K562 (cell line): ENCODE results near the gene POLR3G. TPM values are rescaled to one million over a fixed set of nuclear protein-coding genes. Genes with fewer than 3 reads are reported as not detected.

Experiments
- ARNT ChIP-seq, 2 experiments: fragments of 450-650 bp; IDR thresholded peaks; 2 replicates each; pipeline ENCODE4 v1.6.1; 2016; ENCODE audit warnings: mild to moderate bottlenecking in 1 of 2
- ASH1L ChIP-seq: fragments of 450-650 bp; IDR thresholded peaks from 2 replicates; pipeline ENCODE4 v1.6.1; 2018; ENCODE audit warnings: borderline replicate concordance, mild to moderate bottlenecking, low read depth; ENCODE audit not compliant: partially characterized antibody
- CHD1 ChIP-seq: fragments of 200-600 bp; sonication (generic); IDR thresholded peaks from one replicate; pipeline ENCODE4 v1.6.1; 2012; ENCODE audit warnings: mild to moderate bottlenecking, moderate library complexity, low read length, inconsistent platforms
- E4F1 ChIP-seq: fragments of 250-450 bp; sonication (Bioruptor Pico); IDR thresholded peaks from 2 replicates; pipeline ENCODE4 v1.5.0; 2021; ENCODE audit warnings: mild to moderate bottlenecking, borderline replicate concordance
- EWSR1 ChIP-seq: fragments of 450-650 bp; IDR thresholded peaks from 2 replicates; pipeline ENCODE4 v1.6.1; 2018; ENCODE audit warnings: borderline replicate concordance, mild to moderate bottlenecking, low read depth, moderate library complexity; ENCODE audit not compliant: partially characterized antibody
- MCM2 ChIP-seq: fragments of 450-650 bp; IDR thresholded peaks from 2 replicates; pipeline ENCODE4 v1.6.1; 2017; ENCODE audit warnings: low read depth, mild to moderate bottlenecking
- NCOR1 ChIP-seq: fragments of 450-650 bp; IDR thresholded peaks from 2 replicates; pipeline ENCODE4 v1.6.1; 2016; ENCODE audit warnings: mild to moderate bottlenecking, moderate library complexity
- NFIX ChIP-seq: fragments of 250-450 bp; sonication (Bioruptor Pico); IDR thresholded peaks from 2 replicates; pipeline ENCODE4 v1.4.0; 2020; ENCODE audit warnings: low read depth, mild to moderate bottlenecking, moderate library complexity
- NRF1 ChIP-seq, 2 experiments: fragments of 450-650 bp; IDR thresholded peaks in 1 of 2; conservative IDR thresholded peaks in 1 of 2; 2 replicates each; pipeline ENCODE4 v1.6.1; 2014; ENCODE audit warnings: mild to moderate bottlenecking in 2 of 2
- POU5F1 ChIP-seq: fragments of 150-350 bp; IDR thresholded peaks from 2 replicates; pipeline ENCODE4 v1.6.1; 2014; ENCODE audit warnings: borderline replicate concordance, low read length, low read depth, mild to moderate bottlenecking; ENCODE audit not compliant: partially characterized antibody
- RBM34 ChIP-seq: fragments of 200-400 bp; formaldehyde crosslinking; IDR thresholded peaks from 2 replicates; pipeline ENCODE4 v1.6.1; 2018; ENCODE audit warnings: low read length, borderline replicate concordance; ENCODE audit not compliant: insufficient read depth
- SREBF1 ChIP-seq: fragments of 150-350 bp; IDR thresholded peaks from 2 replicates; pipeline ENCODE4 v1.6.1; 2014; ENCODE audit warnings: antibody characterized with exemption, low read depth, low read length, borderline replicate concordance
- SRSF3 ChIP-seq: fragments of 200-400 bp; formaldehyde crosslinking; IDR thresholded peaks from 2 replicates; pipeline ENCODE4 v1.6.1; 2016; ENCODE audit warnings: mild to moderate bottlenecking, low read length, moderate library complexity; ENCODE audit not compliant: insufficient read depth
- TAF1 ChIP-seq: IDR thresholded peaks from 2 replicates; pipeline ENCODE4 v1.6.1; 2011; ENCODE audit warnings: mild to moderate bottlenecking, low read length, moderate library complexity; ENCODE audit not compliant: insufficient read depth, control insufficient read depth, severe bottlenecking; ENCODE audit errors: extremely low read depth
- ZBTB1 ChIP-seq: sonication (generic); formaldehyde crosslinking; IDR thresholded peaks from 2 replicates; pipeline ENCODE4 v1.8.1; 2023; ENCODE audit warnings: missing genetic modification reagents, low read depth, mild to moderate bottlenecking, borderline replicate concordance
- ZBTB11 ChIP-seq, 3 experiments: fragments of 200-800 bp in 1 of 3; fragments of 250-450 bp in 1 of 3; fragments of 450-650 bp in 1 of 3; sonication (Bioruptor Pico) in 1 of 3; sonication (Bioruptor generic) in 1 of 3; formaldehyde crosslinking in 1 of 3; IDR thresholded peaks; 2 replicates each; pipeline versions ENCODE4 v1.6.1 to v1.8.0; 2016 to 2022; ENCODE audit warnings: mild to moderate bottlenecking in 2 of 3, missing genetic modification characterization in 2 of 3, missing compliant biosample characterization in 1 of 3, moderate library complexity in 1 of 3
- ZNF655 ChIP-seq: fragments of 250-450 bp; sonication (Bioruptor Pico); IDR thresholded peaks from 2 replicates; pipeline ENCODE4 v1.5.0; 2021
- ZNF699 ChIP-seq: fragments of 250-450 bp; sonication (Bioruptor Pico); IDR thresholded peaks from 2 replicates; pipeline ENCODE4 v1.8.0; 2021; ENCODE audit warnings: mild to moderate bottlenecking, moderate library complexity; ENCODE audit not compliant: insufficient replicate concordance
- ZNF76 ChIP-seq: fragments of 250-450 bp; sonication (Bioruptor Pico); IDR thresholded peaks from 2 replicates; pipeline ENCODE4 v1.4.0; 2020; ENCODE audit warnings: mild to moderate bottlenecking, moderate library complexity, borderline replicate concordance
- polyA plus RNA-seq, 8 experiments: library from polyadenylated mRNA; depleted of rRNA in 4 of 8; stranded (reverse) in 5 of 8; unstranded in 3 of 8; fragments of >200 nt; fragmentation: Nextera tagmentation in 2 of 8; fragmentation: Illumina TruSeq in 1 of 8; extraction: Ambion mirVana in 2 of 8; extraction: Trizol in 1 of 8; gene quantifications; 2 replicates each; pipeline versions ENCODE4 v1.2.1 to v1.2.3, GENCODE V29; 2011 to 2014; ENCODE audit warnings: inconsistent platforms in 1 of 8, missing spikeins in 1 of 8
- total RNA-seq, 7 experiments: library from RNA; depleted of rRNA in 6 of 7; stranded (reverse); fragments of >200 nt in 6 of 7; fragmentation: Illumina TruSeq in 2 of 7; extraction: Trizol in 2 of 7; gene quantifications; 2 replicates each; pipeline versions ENCODE4 v1.2.1 to v1.2.3, GENCODE V29; 2011 to 2021; ENCODE audit warnings: low replicate concordance in 1 of 7

The POLR3G gene
- total and polyA plus RNA-seq, 9 of the 15 experiments (the other 6 are each of a cell fraction or from before 2014, with no cell fraction given) = 39.0 to 111 (median 59.0) TPM

GRCh38 chr5:90473396-90474234 lies 1.0 kb upstream of the POLR3G start (continued):
- peak; percentile 67 for TF ChIP-seq ZBTB1 (CRISPR knock-in tag)
- no peak for TF ChIP-seq SRSF3
- no peak for TF ChIP-seq E4F1 (CRISPR knock-in tag)
- no peak for TF ChIP-seq NRF1 (conservative IDR thresholded peaks at IDR 0.05 in 1 of 2, IDR thresholded peaks at IDR 0.05 in 1 of 2)
- no peak for TF ChIP-seq TAF1
- TF ChIP-seq ARNT (IDR thresholded peaks at IDR 0.05) = no peak
- TF ChIP-seq ZNF699 = no peak
- TF ChIP-seq POU5F1 = no peak
- no peak for TF ChIP-seq CHD1
- no peak for TF ChIP-seq RBM34
- no peak; the same call in 1 of the 2 replicates for TF ChIP-seq ZNF76
- TF ChIP-seq SREBF1 = no peak
- TF ChIP-seq ASH1L = peak; percentile 32
- TF ChIP-seq EWSR1 = no peak
- TF ChIP-seq MCM2 = no peak
- no peak for TF ChIP-seq ZNF655 (CRISPR knock-in tag)
- no peak for TF ChIP-seq NFIX (CRISPR knock-in tag)
- TF ChIP-seq ZBTB11 (CRISPR knock-in tag; IDR thresholded peaks at IDR 0.05) = no peak
- no peak for TF ChIP-seq NCOR1
